ENCODE measurements around the gene PITPNM3. TPM values are rescaled to one million over a fixed set of nuclear protein-coding genes. Genes with fewer than 3 reads are reported as not detected.
"Not testable (repeated sequence)": the region's sequence is repeated elsewhere in the genome, so short reads cannot be mapped to it uniquely, and the experiment has no call there.

The PITPNM3 gene
- total RNA-seq, 4 donors from 2014 or later = 23.3 to 87.7 (median 47.8) TPM

GRCh38 chr17:6488008-6488539, 68.3 kb downstream of the PITPNM3 start:
- WGBS, 2 donors (ENCODE audit: low coverage in 1 of 2) = 60 to 68% methylated on average over 4 to 5 of the region's 6 CpGs
- Histone ChIP-seq H3K4me1 (peaks cover under 1 to 40% (median 4%) of the 10 kb centered on the region in 3 donors), H3K27ac (peak overlapping the region in 1 of 4 donors; percentile 11), H3K27me3 (no peaks in the 10 kb centered on the region), H3K36me3 (peaks cover 0 to 18% of the 10 kb centered on the region in 2 donors), H3K9me3 (no peaks in the 10 kb centered on the region), H3K4me3 (no peak overlapping the region)
- ATAC-seq = no peak
- TF ChIP-seq EP300 (IDR thresholded peaks at IDR 0.05) (no peak), POLR2A (IDR thresholded peaks at IDR 0.05) (no peak)

DNA sequence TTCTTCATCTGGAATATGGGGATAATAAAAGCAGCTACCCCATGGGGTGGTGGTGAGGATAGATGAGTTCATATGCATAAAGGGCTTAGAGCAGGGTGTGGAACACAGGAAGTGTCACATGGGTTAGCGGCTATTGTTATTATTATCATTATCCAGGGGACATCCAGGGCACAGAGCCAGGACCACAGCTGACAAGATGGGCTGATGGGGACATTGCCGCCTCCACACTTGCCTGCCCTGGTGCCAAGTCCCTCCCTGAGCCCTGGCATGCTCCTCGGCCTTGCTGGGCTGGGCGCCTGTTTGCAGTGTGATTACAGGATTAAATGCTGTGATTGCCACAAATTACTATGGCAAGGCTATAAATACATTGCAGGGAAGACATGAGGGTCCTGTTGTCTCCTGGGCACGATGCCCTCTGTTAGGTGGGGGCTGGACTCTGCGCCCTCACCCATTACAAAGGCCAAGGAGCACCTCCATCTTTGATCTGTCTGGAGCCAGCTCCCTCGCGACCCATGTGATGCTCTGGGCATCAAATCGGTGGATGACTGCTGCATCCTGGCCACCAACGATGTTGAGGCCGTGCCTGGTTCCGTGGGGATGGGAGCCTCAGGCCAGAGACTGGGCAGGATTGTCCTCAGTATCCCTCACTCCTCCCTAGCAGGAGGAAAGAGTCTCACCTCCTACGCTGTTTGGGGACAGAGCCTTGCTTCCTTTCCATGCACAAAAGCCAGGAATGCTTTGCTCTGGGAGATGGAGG, 68.9 kb downstream of the PITPNM3 start:
- 64% methylated on average over 4 of the region's 13 CpGs; no CpG with 5 or more reads in 1 of the 2 donors for WGBS, 2 donors (ENCODE audit: low coverage in 1 of 2)
- Histone ChIP-seq H3K27ac (peak overlapping the region in 1 of 4 donors; percentile 11), H3K36me3 (peaks cover 0 to 24% of the 10 kb centered on the region in 2 donors)

DNA sequence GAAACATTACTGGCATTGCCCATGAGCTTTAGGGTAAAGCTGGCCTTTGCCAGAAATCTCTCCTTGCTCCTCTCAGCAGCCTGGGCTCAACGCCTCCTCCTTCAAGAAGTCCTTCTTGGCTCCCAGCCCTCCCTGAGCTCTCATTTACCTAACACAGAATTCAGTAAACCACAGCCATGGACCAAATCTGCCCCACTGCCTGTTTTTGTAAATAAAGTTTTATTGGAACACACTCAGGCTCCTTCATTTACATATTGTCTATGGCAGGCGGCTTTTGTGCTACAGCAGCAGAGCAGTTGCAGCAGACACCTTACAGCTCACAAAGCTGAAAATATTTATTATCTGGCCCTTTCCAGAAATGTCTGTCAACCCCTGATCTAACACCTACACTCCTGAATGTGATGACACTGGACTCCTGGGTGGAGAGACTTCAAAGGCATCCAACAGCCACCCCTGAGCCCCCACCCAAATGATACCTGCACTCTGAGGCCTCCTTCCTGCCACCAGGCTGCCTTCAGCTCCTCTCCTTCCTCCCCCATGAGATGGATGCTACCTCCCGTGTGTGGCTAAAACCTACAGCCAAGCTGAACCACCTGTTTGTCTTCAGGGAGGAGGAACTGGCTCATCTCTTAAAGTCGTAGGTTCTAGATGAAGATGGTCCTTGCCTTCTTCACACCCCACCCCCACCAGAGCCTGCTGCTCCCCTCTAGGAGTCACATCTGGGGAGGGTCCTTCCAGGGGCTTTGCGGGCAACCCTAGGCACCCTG, 70.5 kb downstream of the PITPNM3 start:
- H3K4me3 ChIP-seq = no peak overlapping the region
- no peak for ATAC-seq
- H3K27ac ChIP-seq = peak overlapping the region in 1 of 4 donors; percentile 2
- H3K4me1 ChIP-seq = peaks cover 0 to 20% (median 4%) of the 10 kb centered on the region in 3 donors
- TF ChIP-seq POLR2AphosphoS5 (IDR thresholded peaks at IDR 0.05) (no peak), POLR2A (IDR thresholded peaks at IDR 0.05) (no peak), EP300 (IDR thresholded peaks at IDR 0.05) (no peak)
- TF ChIP-seq, protein P1, sequence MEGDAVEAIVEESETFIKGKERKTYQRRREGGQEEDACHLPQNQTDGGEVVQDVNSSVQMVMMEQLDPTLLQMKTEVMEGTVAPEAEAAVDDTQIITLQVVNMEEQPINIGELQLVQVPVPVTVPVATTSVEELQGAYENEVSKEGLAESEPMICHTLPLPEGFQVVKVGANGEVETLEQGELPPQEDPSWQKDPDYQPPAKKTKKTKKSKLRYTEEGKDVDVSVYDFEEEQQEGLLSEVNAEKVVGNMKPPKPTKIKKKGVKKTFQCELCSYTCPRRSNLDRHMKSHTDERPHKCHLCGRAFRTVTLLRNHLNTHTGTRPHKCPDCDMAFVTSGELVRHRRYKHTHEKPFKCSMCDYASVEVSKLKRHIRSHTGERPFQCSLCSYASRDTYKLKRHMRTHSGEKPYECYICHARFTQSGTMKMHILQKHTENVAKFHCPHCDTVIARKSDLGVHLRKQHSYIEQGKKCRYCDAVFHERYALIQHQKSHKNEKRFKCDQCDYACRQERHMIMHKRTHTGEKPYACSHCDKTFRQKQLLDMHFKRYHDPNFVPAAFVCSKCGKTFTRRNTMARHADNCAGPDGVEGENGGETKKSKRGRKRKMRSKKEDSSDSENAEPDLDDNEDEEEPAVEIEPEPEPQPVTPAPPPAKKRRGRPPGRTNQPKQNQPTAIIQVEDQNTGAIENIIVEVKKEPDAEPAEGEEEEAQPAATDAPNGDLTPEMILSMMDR (IDR thresholded peaks at IDR 0.05) = no peak
- WGBS, 2 donors (ENCODE audit: low coverage in 1 of 2) = 58 to 70% methylated on average over 3 to 5 of the region's 5 CpGs
- no peaks in the 10 kb centered on the region for H3K9me3 ChIP-seq
- no peaks in the 10 kb centered on the region for H3K27me3 ChIP-seq
- peaks cover 0 to 24% of the 10 kb centered on the region in 2 donors for H3K36me3 ChIP-seq

More for the DNA sequence above, 68.9 kb downstream of the PITPNM3 start:
- no peaks in the 10 kb centered on the region for H3K27me3 ChIP-seq
- TF ChIP-seq POLR2AphosphoS5 (IDR thresholded peaks at IDR 0.05) (no peak), POLR2A (IDR thresholded peaks at IDR 0.05) (no peak), EP300 (IDR thresholded peaks at IDR 0.05) (no peak)
- TF ChIP-seq, protein P1 (IDR thresholded peaks at IDR 0.05) = no peak
- no peaks in the 10 kb centered on the region for H3K9me3 ChIP-seq
- H3K4me3 ChIP-seq = no peak overlapping the region
- peaks cover 0 to 34% (median 4%) of the 10 kb centered on the region in 3 donors for H3K4me1 ChIP-seq
- ATAC-seq = peak; percentile 36

- Histone ChIP-seq H3K27me3 (no peaks in the 10 kb centered on the region), H3K4me1 (peaks cover 0 to 18% (median 4%) of the 10 kb centered on the region in 3 donors), H3K36me3 (peaks cover 0 to 27% of the 10 kb centered on the region in 2 donors), H3K27ac (no peak overlapping the region), H3K9me3 (no peaks in the 10 kb centered on the region), H3K4me3 (no peak overlapping the region)
- ATAC-seq = no peak
- no peak for TF ChIP-seq EP300 (IDR thresholded peaks at IDR 0.05)
- no peak for TF ChIP-seq POLR2AphosphoS5 (IDR thresholded peaks at IDR 0.05)
- TF ChIP-seq, protein P1 (IDR thresholded peaks at IDR 0.05) = no peak
- no peak for TF ChIP-seq POLR2A (IDR thresholded peaks at IDR 0.05)
- 75 to 100% methylated on average over 1 to 8 of the region's 16 CpGs for WGBS, 2 donors (ENCODE audit: low coverage in 1 of 2)
Observed at GRCh38 chr17:6483507-6483906, 72.8 kb downstream of the PITPNM3 start.

DNA sequence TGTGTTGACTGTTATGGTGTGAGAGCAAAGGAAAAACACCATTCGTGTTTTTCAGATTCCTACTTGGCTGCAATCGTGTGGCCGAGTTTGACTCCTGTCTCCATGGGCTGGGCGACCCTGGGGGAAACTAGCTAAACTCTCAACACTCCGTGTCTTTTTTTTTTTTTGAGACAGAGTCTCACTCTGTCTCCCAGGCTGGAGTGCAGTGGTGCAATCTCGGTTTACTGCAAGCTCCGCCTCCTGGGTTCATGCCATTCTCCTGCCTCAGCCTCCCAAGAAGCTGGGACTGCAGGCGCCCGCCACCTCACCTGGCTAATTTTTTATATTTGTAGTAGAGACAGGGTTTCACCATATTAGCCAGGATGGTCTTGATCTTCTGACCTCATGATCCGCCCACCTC, 73.6 kb downstream of the PITPNM3 start:
- 67% methylated on average over 2 of the region's 10 CpGs; no CpG with 5 or more reads in 1 of the 2 donors for WGBS, 2 donors (ENCODE audit: low coverage in 1 of 2)
- Histone ChIP-seq H3K36me3 (peaks cover 0 to 34% of the 10 kb centered on the region in 2 donors), H3K4me1 (peaks cover 0 to 11% (median 4%) of the 10 kb centered on the region in 3 donors)
- not testable (repeated sequence) for H3K27ac ChIP-seq, H3K9me3 ChIP-seq, ATAC-seq, H3K27me3 ChIP-seq, H3K4me3 ChIP-seq

Data from gastroesophageal sphincter (tissue), 4 donors.